HG02884 (cell line): ENCODE data around the gene HYKK.
A peak's percentile ranks its signal among the peaks of the same experiment; 100 is the strongest.
"Not testable (repeated sequence)": the region's sequence is repeated elsewhere in the genome, so short reads cannot be mapped to it uniquely, and the experiment has no call there.

ENCODE experiments used
- ATAC-seq: cut with Tn5 transposase; IDR thresholded peaks from one replicate; pipeline ENCODE4 v1.9.1; 2021; ENCODE audit warnings: mild to moderate bottlenecking, moderate library complexity; ENCODE audit not compliant: unreplicated experiment

The HYKK gene

GRCh38 chr15:78506971-78507830 lies at the start of gene HYKK:
TSS of gene HYKK (plus strand) at chr15:78507577. CDS start at chr15:78513089, 5,512 bp downstream.
- ATAC-seq: peak; percentile 85

DNA sequence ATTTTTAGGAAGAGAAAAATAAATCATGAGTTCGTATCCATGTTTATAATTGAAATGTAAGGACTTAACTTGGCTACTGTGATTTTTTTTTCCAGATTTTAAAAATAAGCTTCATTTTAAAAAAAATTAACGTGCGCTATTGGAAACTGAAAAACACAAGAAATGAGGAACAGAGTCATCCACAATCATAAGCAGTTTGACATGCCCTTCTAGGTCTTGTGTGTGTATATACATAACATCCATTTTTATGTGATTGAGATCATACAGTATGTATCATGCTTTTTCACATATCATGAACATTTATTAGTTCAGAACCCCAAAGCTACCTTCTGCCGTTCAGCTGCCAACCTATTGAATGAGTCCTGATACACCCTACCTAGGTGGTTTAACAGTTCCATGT lies 46.6 kb upstream of the HYKK start:
- ATAC-seq: no peak

GRCh38 chr15:78461171-78461888 lies 46.0 kb upstream of the HYKK start:
- ATAC-seq: no peak

DNA sequence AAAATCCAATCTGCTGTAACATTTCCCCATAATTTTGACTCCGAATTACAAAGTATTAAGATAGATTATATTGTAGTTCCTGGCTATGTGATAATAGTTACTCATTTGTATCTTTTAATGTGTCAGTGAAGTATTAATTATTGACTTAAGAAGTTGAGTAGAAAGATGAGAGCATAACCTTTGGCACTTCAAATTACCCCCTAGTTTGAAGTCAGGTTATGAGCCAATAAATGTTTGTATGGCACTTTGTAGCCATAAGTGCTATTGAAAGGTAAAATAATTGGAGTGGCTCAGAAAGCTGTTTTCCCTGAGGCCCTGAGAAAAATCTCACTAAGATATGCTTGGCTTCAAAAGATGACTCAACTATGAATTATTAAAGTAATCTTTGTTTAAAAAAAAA lies 38.3 kb upstream of the HYKK start:
- no peak for ATAC-seq

DNA sequence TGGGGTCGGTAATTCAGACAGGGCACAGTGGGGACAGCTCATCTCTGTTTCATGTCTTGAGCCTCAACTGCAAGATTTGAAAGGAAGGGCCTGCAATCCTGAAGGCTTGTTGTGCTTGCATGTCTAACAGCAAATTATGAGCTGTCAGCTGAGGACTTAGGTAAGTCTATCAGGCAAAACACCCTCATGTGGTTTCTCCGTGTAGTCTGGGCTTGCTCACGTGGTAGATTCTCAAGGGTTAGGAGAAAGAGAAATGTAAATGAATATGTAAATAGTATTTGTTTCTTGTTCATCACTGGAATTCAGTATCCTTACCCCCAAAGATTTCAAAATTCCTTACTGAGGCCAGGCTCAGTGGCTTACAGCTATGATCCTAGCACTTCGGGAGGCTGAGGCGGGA lies 30.1 kb upstream of the HYKK start:
- no peak for ATAC-seq

GRCh38 chr15:78479650-78480049 lies 27.7 kb upstream of the HYKK start:
- ATAC-seq: no peak

GRCh38 chr15:78481917-78482316 lies 25.5 kb upstream of the HYKK start:
- ATAC-seq: no peak

DNA sequence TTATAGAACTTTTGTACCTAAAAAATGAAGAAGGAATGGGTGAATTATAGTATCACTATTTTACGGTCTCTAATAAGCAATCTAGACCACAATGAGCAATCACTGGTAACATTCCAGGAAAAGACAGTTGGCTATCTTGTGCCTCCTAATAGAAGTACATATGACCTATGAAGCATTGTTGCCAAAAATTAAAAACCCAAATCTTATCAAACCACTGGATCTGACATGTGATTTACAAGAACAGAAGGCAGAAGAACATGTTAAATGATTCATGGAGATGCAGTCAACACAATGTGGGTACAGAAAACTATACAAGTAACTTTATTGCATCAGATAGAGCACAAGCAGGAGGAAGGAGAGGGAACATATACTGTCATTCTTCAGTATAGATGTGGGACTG lies 14.5 kb upstream of the HYKK start:
- ATAC-seq: no peak

DNA sequence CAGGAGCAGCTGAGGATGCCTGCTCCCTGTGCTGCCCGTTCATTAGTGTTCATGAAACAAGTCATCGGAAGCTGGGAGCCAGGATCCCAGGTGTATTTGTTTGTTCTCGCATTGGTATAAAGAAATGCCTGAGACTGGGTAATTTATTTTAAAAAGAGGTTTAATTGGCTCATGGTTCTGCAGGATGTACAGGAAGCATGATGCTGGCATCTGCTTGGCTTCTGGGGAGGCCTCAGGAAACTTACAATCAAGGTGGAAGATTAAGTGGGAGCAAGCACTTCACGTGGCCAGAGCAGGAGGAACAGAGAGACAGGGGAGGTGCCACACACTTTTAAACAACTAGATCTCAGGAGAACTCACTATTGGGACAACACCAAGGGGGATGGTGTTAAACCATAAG lies 5.5 kb upstream of the HYKK start:
- no peak for ATAC-seq

- no peak for ATAC-seq
Observed at GRCh38 chr15:78502641-78503040, 4.7 kb upstream of the HYKK start.

- ATAC-seq: peak; percentile 21
Observed at GRCh38 chr15:78507831-78508160, 419 bp downstream of the HYKK start.

DNA sequence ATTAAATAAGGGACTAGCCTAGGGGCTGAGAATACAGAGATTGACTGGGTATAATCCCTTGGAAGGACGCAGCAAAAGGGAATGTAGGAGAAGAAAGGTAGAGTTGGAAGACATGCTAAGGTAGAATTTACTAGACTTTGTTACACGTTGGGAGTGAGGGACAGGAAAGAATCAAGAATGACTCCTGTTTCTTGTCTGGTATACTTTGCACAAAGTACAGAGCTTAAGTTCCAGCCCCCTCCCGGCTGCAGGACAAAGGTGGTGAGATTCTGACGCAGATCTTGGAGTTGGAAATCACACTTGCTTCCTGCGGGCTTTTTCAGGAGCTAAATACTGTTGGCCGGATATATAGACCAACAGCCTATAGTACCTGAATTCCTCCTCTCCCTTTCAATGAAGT lies 895 bp downstream of the HYKK start:
- no peak for ATAC-seq

GRCh38 chr15:78509726-78510312 lies 2.4 kb downstream of the HYKK start:
- ATAC-seq: no peak

GRCh38 chr15:78520035-78520434 lies 12.7 kb downstream of the HYKK start:
- not testable (repeated sequence) for ATAC-seq

DNA sequence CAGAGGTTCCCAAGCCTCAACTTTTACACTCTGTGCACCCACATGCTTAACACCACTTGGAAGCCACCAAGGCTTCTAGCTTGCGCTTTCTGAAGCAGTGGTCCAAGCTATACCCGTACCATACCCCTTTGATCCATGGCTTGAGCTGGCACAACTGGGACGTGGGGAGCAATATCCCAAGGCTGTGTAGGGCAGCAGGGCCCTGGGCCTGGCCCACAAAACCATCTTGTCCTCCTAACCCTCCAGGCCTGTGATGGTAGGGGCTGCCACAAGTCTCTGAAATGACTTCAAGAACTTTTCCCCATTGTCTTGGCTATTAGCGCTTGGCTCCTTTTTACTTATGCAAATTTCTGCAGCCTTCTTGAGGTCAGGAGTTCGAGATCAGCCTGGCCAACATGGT lies 16.9 kb downstream of the HYKK start:
- ATAC-seq: no peak

DNA sequence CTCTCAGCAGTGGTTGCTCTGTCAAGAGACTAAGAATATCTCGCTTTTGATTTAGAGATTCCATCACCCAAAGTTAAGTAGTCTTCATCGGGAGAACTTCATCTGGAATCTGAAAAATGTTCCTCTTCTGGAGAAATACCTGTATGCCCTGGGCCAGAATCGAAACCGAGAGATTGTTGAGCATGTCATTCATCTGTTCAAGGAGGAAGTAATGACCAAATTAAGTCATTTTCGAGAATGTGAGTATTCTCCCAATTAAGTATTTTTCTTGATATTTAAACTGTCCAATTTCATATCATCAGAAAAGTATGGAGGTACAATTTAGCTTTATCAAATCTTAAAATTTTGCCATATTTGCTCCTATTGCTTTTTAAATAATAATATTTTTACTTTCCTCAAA lies 19.9 kb downstream of the HYKK start:
- no peak for ATAC-seq

DNA sequence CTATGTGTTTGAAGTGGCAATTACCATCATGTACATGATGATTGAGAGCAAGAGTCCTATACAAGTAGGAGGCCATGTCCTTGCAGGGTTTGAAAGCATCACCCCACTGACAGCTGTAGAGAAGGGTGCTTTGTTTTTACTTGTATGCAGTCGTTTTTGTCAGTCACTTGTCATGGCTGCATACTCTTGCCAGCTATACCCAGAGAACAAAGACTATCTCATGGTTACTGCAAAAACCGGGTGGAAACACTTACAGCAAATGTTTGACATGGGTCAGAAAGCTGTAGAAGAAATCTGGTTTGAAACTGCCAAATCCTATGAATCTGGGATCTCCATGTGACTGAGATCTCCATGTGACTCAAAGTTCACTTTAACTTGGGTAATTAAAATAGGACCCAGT lies 26.0 kb downstream of the HYKK start:
- no peak for ATAC-seq

GRCh38 chr15:78536134-78536533 lies 28.8 kb downstream of the HYKK start:
- no peak for ATAC-seq

DNA sequence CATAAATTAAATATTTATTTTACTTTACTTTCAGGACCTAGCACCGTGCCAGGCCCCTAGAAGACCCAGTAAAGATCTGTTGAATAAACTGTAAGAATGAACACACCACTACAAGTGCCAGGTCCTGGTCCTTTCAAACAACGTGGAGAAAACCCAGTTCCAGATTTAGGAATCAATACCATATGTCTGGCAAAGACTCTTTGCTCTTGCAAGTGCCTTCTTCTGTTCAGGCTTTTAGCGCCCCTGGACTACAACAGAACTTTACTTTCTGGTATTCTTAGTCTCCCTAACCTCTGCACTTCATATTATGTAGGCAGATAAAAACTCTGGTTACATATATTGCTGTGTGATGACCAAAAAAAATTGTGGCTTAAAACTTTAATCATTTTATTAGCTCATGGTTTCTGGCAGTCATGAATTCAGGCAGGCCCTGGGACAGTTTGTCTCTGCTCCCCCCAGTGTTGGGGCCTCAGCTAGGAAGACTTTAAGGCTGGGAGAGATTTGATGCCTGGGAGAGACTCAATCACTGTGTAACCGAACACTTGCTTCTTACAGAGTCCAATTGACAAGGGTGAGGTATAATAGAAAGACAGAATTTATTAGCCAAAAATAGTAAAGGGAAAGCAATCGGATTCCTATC lies 30.0 kb downstream of the HYKK start:
- no peak for ATAC-seq

- no peak for ATAC-seq
Observed at GRCh38 chr15:78538358-78538757, 31.0 kb downstream of the HYKK start.

GRCh38 chr15:78539464-78540140 lies 32.2 kb downstream of the HYKK start:
- not testable (repeated sequence) for ATAC-seq
